HG03460 (cell line): ENCODE data around the gene PRKCE.
"Not testable (repeated sequence)": the region's sequence is repeated elsewhere in the genome, so short reads cannot be mapped to it uniquely, and the experiment has no call there.

Experiments
- ATAC-seq: cut with Tn5 transposase; IDR thresholded peaks from one replicate; pipeline ENCODE4 v1.9.1; 2021; ENCODE audit not compliant: unreplicated experiment

The PRKCE gene

GRCh38 chr2:45696708-45697107, 45.2 kb downstream of the PRKCE start:
- no peak for ATAC-seq

GRCh38 chr2:45697190-45697589, 45.7 kb downstream of the PRKCE start:
- no peak for ATAC-seq

- no peak for ATAC-seq
These were observed 47.1 kb downstream of the PRKCE start for GRCh38 chr2:45698554-45698953.

GRCh38 chr2:45699032-45699658, 47.7 kb downstream of the PRKCE start:
- peak; percentile 75 for ATAC-seq

- ATAC-seq: no peak
These were observed 49.0 kb downstream of the PRKCE start for GRCh38 chr2:45700407-45701013.

GRCh38 chr2:45705233-45705632, 53.8 kb downstream of the PRKCE start:
- ATAC-seq: no peak

GRCh38 chr2:45706033-45706432, 54.6 kb downstream of the PRKCE start:
- no peak for ATAC-seq

- no peak for ATAC-seq
These were observed 55.5 kb downstream of the PRKCE start for GRCh38 chr2:45707006-45707405.

GRCh38 chr2:45707661-45708060, 56.2 kb downstream of the PRKCE start:
- ATAC-seq: no peak

- ATAC-seq: no peak
These were observed 57.0 kb downstream of the PRKCE start for GRCh38 chr2:45708501-45708900.

- no peak for ATAC-seq
These were observed 57.7 kb downstream of the PRKCE start for GRCh38 chr2:45709137-45709536.

GRCh38 chr2:45710468-45710867, 59.0 kb downstream of the PRKCE start:
- no peak for ATAC-seq

- ATAC-seq: no peak
These were observed 59.7 kb downstream of the PRKCE start for GRCh38 chr2:45711224-45711623.

GRCh38 chr2:45712570-45712969, 61.1 kb downstream of the PRKCE start:
- no peak for ATAC-seq

- no peak for ATAC-seq
These were observed 61.7 kb downstream of the PRKCE start for GRCh38 chr2:45713136-45713535.

- no peak for ATAC-seq
These were observed 62.1 kb downstream of the PRKCE start for GRCh38 chr2:45713591-45713990.

GRCh38 chr2:45714679-45715078, 63.2 kb downstream of the PRKCE start:
- no peak for ATAC-seq

GRCh38 chr2:45715601-45716379, 64.3 kb downstream of the PRKCE start:
- no peak for ATAC-seq

- ATAC-seq: not testable (repeated sequence)
These were observed 65.0 kb downstream of the PRKCE start for GRCh38 chr2:45716432-45716831.

- no peak for ATAC-seq
These were observed 65.4 kb downstream of the PRKCE start for GRCh38 chr2:45716915-45717314.

- ATAC-seq: no peak
These were observed 68.7 kb downstream of the PRKCE start for GRCh38 chr2:45720210-45720609.

GRCh38 chr2:45721150-45721549, 69.7 kb downstream of the PRKCE start:
- ATAC-seq: no peak
